K562 (cell line): ENCODE measurements around the gene JUNB. TPM values are rescaled to one million over a fixed set of nuclear protein-coding genes. Genes with fewer than 3 reads are reported as not detected.
A peak's percentile ranks its signal among the peaks of the same experiment; 100 is the strongest.

ENCODE experiments used
- ATF7 ChIP-seq: fragments of 450-650 bp; IDR thresholded peaks from 2 replicates; pipeline ENCODE4 v1.7.1; 2014; ENCODE audit warnings: mild to moderate bottlenecking, moderate library complexity
- BACH1 ChIP-seq: fragments of 200-800 bp; sonication (Bioruptor generic); IDR thresholded peaks from 2 replicates; pipeline ENCODE4 v1.6.1; 2016; ENCODE audit warnings: missing genetic modification characterization, missing compliant biosample characterization
- CAMTA2 ChIP-seq: fragments of 250-450 bp; sonication (Bioruptor Pico); conservative IDR thresholded peaks from 2 replicates; pipeline ENCODE4 v1.5.1; 2022
- CSDE1 ChIP-seq, 2 experiments: fragments of 450-650 bp; IDR thresholded peaks; 2 replicates each; pipeline ENCODE4 v1.6.1; 2016; ENCODE audit warnings: mild to moderate bottlenecking in 1 of 2
- CTBP1 ChIP-seq: fragments of 450-650 bp; IDR thresholded peaks from 2 replicates; pipeline ENCODE4 v1.6.1; 2016; ENCODE audit warnings: borderline replicate concordance
- CXXC5 ChIP-seq: fragments of 250-450 bp; sonication (Bioruptor Pico); IDR thresholded peaks from 2 replicates; pipeline ENCODE4 v1.8.0; 2022; ENCODE audit warnings: inconsistent platforms, mild to moderate bottlenecking, moderate library complexity
- FOXO4 ChIP-seq: fragments of 450-650 bp; formaldehyde crosslinking; IDR thresholded peaks from 2 replicates; pipeline ENCODE4 v1.4.0; 2020; ENCODE audit warnings: mild to moderate bottlenecking, moderate library complexity
- HNRNPUL1 ChIP-seq: fragments of 200-400 bp; formaldehyde crosslinking; IDR thresholded peaks from 2 replicates; pipeline ENCODE4 v1.6.1; 2017; ENCODE audit warnings: low read length
- KDM1A ChIP-seq, 2 experiments: fragments of 450-650 bp; IDR thresholded peaks; 2 replicates each; pipeline ENCODE4 v1.6.1; 2016; ENCODE audit warnings: mild to moderate bottlenecking in 2 of 2
- LCOR ChIP-seq: sonication (generic); formaldehyde crosslinking; IDR thresholded peaks from 2 replicates; pipeline ENCODE4 v1.8.0; 2022; ENCODE audit warnings: mild to moderate bottlenecking, missing genetic modification reagents
- MED1 ChIP-seq: sonication (generic); formaldehyde crosslinking; IDR thresholded peaks from 2 replicates; pipeline ENCODE4 v1.8.1; 2023; ENCODE audit warnings: missing genetic modification reagents, borderline replicate concordance
- MLLT1 ChIP-seq, 2 experiments: fragments of 450-650 bp; IDR thresholded peaks; 2 replicates each; pipeline ENCODE4 v1.6.1; 2016
- MNT ChIP-seq, 2 experiments: fragments of 450-650 bp; conservative IDR thresholded peaks; 2 replicates each; pipeline ENCODE4 v1.6.1; 2017; ENCODE audit warnings: mild to moderate bottlenecking in 2 of 2, moderate library complexity in 2 of 2
- NCOR1 ChIP-seq: fragments of 450-650 bp; IDR thresholded peaks from 2 replicates; pipeline ENCODE4 v1.6.1; 2016; ENCODE audit warnings: mild to moderate bottlenecking, moderate library complexity
- NR1H2 ChIP-seq: sonication (generic); formaldehyde crosslinking; IDR thresholded peaks from 2 replicates; pipeline ENCODE4 v1.4.0; 2020; ENCODE audit warnings: mild to moderate bottlenecking, missing genetic modification reagents
- NR4A1 ChIP-seq, 2 experiments: fragments of 250-450 bp in 1 of 2; fragments of 450-650 bp in 1 of 2; sonication (Bioruptor Pico) in 1 of 2; IDR thresholded peaks; 2 replicates each; pipeline versions ENCODE4 v1.4.0 to v1.6.1; 2016 to 2020; ENCODE audit warnings: mild to moderate bottlenecking in 2 of 2, missing compliant biosample characterization in 1 of 2, missing genetic modification characterization in 1 of 2, moderate library complexity in 1 of 2
- PYGO2 ChIP-seq: fragments of 450-650 bp; IDR thresholded peaks from 2 replicates; pipeline ENCODE4 v1.6.1; 2016; ENCODE audit warnings: mild to moderate bottlenecking, missing genetic modification characterization, moderate library complexity, missing compliant biosample characterization
- RBM17 ChIP-seq: fragments of 200-400 bp; formaldehyde crosslinking; IDR thresholded peaks from 2 replicates; pipeline ENCODE4 v1.6.1; 2017; ENCODE audit warnings: low read depth, mild to moderate bottlenecking, low read length, borderline replicate concordance
- SIRT6 ChIP-seq: IDR thresholded peaks from one replicate; pipeline ENCODE4 v1.6.1; 2012; ENCODE audit warnings: low read depth, mild to moderate bottlenecking, control low read depth, inconsistent platforms, low read length, moderate library complexity
- SNRNP70 ChIP-seq: fragments of 200-400 bp; formaldehyde crosslinking; optimal IDR thresholded peaks from 2 replicates; pipeline ENCODE3; 2017; ENCODE audit warnings: low read depth, low read length
- STAG1 ChIP-seq: sonication (generic); formaldehyde crosslinking; IDR thresholded peaks from 2 replicates; pipeline ENCODE4 v1.5.0; 2020; ENCODE audit warnings: missing genetic modification reagents, borderline replicate concordance
- ZFX ChIP-seq: sonication (generic); formaldehyde crosslinking; IDR thresholded peaks from 2 replicates; pipeline ENCODE4 v1.8.0; 2022; ENCODE audit warnings: mild to moderate bottlenecking, missing genetic modification reagents, moderate library complexity
- polyA plus RNA-seq, 8 experiments: library from polyadenylated mRNA; depleted of rRNA in 4 of 8; stranded (reverse) in 5 of 8; unstranded in 3 of 8; fragments of >200 nt; fragmentation: Nextera tagmentation in 2 of 8; fragmentation: Illumina TruSeq in 1 of 8; extraction: Ambion mirVana in 2 of 8; extraction: Trizol in 1 of 8; gene quantifications; 2 replicates each; pipeline versions ENCODE4 v1.2.1 to v1.2.3, GENCODE V29; 2011 to 2014; ENCODE audit warnings: inconsistent platforms in 1 of 8, missing spikeins in 1 of 8
- total RNA-seq, 7 experiments: library from RNA; depleted of rRNA in 6 of 7; stranded (reverse); fragments of >200 nt in 6 of 7; fragmentation: Illumina TruSeq in 2 of 7; extraction: Trizol in 2 of 7; gene quantifications; 2 replicates each; pipeline versions ENCODE4 v1.2.1 to v1.2.3, GENCODE V29; 2011 to 2021; ENCODE audit warnings: low replicate concordance in 1 of 7
- TF ChIP-seq, protein P1 (sequence below): fragments of 450-650 bp; conservative IDR thresholded peaks from 2 replicates; pipeline ENCODE4 v1.6.1; 2016; ENCODE audit warnings: missing genetic modification characterization, low read depth, mild to moderate bottlenecking, missing compliant biosample characterization, moderate library complexity

Gene JUNB
- total and polyA plus RNA-seq, 9 of the 15 experiments (the other 6 are each of a cell fraction or from before 2014, with no cell fraction given), result 0.23 to 88.1 (median 13.1) TPM

DNA sequence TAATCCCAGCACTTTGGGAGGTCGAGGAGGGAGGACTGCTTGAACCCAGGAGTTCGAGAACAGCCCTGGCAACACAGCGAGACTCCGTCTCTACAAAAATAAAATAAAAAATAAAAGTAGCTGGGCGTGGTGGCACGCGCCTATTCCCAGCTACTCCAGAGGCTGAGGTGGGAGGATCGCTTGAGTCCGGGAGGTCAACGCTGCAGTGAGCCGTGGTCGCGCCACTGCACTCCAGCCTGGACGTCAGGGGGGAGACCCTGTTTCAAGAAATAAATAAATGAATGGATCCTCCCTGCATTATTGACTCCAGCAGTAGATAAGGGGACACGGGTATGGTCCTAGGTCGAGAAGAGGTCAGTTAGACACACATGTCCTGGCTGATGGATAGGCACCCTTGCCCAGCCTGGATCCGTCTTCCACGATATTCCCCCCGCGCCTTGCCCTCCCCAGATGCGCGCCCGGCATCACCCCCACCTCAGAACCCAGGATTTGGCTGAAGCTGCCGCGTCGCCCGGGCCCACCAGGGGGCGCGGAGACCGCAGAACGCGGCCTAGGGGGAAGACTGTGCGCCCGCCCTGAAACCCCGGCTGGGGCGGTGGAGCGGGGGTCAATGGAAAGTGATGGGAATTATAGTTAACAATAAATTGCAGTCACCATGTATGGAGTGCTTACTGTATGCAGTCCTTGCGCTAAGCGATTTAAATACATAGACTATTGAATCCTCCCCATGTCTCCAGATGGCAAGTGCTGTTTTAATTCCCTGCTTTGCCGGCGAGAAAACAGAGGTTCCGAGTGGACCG is 13.9 kb upstream of the JUNB start (continued):
- TF ChIP-seq KDM1A (IDR thresholded peaks at IDR 0.05), result peak in 1 of 2 experiments; percentile 37; a peak in 1 of 4 replicates
- TF ChIP-seq LCOR (CRISPR knock-in tag), result peak; percentile 84
- no peak for TF ChIP-seq CSDE1 (IDR thresholded peaks at IDR 0.05)
- TF ChIP-seq RBM17, result no peak
- peak in 1 of 2 experiments; percentile 76; a peak in 2 of 4 replicates for TF ChIP-seq MLLT1 (IDR thresholded peaks at IDR 0.05)
- TF ChIP-seq, protein P1, sequence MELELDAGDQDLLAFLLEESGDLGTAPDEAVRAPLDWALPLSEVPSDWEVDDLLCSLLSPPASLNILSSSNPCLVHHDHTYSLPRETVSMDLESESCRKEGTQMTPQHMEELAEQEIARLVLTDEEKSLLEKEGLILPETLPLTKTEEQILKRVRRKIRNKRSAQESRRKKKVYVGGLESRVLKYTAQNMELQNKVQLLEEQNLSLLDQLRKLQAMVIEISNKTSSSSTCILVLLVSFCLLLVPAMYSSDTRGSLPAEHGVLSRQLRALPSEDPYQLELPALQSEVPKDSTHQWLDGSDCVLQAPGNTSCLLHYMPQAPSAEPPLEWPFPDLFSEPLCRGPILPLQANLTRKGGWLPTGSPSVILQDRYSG (tag), result no peak
- TF ChIP-seq NR4A1 (CRISPR knock-in tag; IDR thresholded peaks at IDR 0.05), result no peak
- no peak for TF ChIP-seq NR4A1 (tag; IDR thresholded peaks at IDR 0.05)
- peak; percentile 37 to 65; a peak in 3 of 4 replicates for TF ChIP-seq MNT (conservative IDR thresholded peaks at IDR 0.05)
- peak; percentile 28; the same call in 1 of the 2 replicates for TF ChIP-seq ATF7
- no peak for TF ChIP-seq FOXO4 (CRISPR knock-in tag)
- TF ChIP-seq BACH1 (tag), result no peak
- TF ChIP-seq HNRNPUL1, result no peak
- TF ChIP-seq ZFX (CRISPR knock-in tag), result peak; percentile 89
- no peak for TF ChIP-seq MED1 (CRISPR knock-in tag)
- no peak for TF ChIP-seq NR1H2
- peak; percentile 58 for TF ChIP-seq CXXC5 (CRISPR knock-in tag)
- TF ChIP-seq NCOR1, result peak; percentile 40; the same call in 1 of the 2 replicates
- TF ChIP-seq SIRT6, result no peak
- peak; percentile 59; the same call in 1 of the 2 replicates for TF ChIP-seq CTBP1
- TF ChIP-seq CAMTA2 (CRISPR knock-in tag), result no peak
- no peak for TF ChIP-seq PYGO2 (tag)
- TF ChIP-seq SNRNP70, result no peak
- peak; percentile 65; the same call in 1 of the 2 replicates for TF ChIP-seq STAG1 (CRISPR knock-in tag)
